SK-N-SH (cell line): ENCODE measurements around the gene SLC49A3.

Source experiments
- EP300 ChIP-seq, 2 experiments: IDR thresholded peaks; 2 replicates each; pipeline versions ENCODE4 v1.4.0 to v1.6.1; 2012; ENCODE audit warnings: borderline replicate concordance in 1 of 2, low read depth in 1 of 2, low read length in 1 of 2
- POLR2AphosphoS5 ChIP-seq: IDR thresholded peaks from 2 replicates; pipeline ENCODE4 v1.6.1; 2012; ENCODE audit warnings: low read depth, low read length
- SIN3A ChIP-seq: IDR thresholded peaks from 2 replicates; pipeline ENCODE4 v1.6.1; 2012; ENCODE audit warnings: low read depth, mild to moderate bottlenecking, low read length, moderate library complexity, borderline replicate concordance
- TF ChIP-seq, protein P1 (sequence below): IDR thresholded peaks from 2 replicates; pipeline ENCODE4 v1.6.1; 2012; ENCODE audit warnings: mild to moderate bottlenecking, low read depth, low read length, moderate library complexity
- TF ChIP-seq, protein P2 (sequence below): fragments of 200-600 bp; sonication (generic); IDR thresholded peaks from 2 replicates; pipeline ENCODE4 v1.6.1; 2017; ENCODE audit warnings: antibody characterized with exemption, mild to moderate bottlenecking, moderate library complexity
- TF ChIP-seq, protein P3 (sequence below): IDR thresholded peaks from 2 replicates; pipeline ENCODE4 v1.4.0; 2012; ENCODE audit warnings: low read depth, borderline replicate concordance

DNA sequence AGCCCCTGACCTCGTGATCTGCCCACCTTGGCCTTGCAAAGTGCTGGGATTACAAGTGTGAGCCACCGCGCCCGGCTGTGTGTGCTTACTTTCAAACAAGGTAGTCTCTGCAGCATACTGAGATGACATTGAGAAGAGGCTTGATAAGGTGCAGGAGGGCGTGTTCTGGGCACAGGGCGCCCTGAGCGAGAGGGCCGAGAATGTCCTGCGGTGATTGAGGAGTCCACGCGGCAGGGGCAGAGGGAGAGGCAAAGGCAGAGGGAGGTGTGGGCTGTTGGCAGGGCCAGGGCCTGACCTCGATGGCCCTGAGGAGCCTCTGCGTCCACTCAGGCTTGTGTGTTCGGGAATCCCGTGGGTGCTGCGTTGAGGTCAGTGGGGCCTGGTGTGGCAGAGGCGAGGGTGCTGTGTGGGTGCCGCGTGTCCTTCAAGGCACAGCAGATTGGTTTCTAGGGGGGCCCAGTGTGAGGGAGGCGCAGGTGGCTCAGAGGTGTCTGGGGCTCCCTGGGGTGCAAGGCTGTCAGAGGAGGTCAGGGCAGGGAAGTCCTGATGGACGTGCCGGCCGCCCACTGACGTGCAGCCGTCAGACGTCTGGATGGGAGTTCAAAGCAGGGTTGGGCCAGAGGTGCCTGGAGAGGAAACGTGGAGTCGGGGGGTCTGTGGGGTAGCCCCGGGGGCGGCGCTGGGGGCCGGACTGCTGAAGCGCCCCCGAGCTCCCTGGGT lies 28.8 kb upstream of the SLC49A3 start:
- TF ChIP-seq, protein P1, sequence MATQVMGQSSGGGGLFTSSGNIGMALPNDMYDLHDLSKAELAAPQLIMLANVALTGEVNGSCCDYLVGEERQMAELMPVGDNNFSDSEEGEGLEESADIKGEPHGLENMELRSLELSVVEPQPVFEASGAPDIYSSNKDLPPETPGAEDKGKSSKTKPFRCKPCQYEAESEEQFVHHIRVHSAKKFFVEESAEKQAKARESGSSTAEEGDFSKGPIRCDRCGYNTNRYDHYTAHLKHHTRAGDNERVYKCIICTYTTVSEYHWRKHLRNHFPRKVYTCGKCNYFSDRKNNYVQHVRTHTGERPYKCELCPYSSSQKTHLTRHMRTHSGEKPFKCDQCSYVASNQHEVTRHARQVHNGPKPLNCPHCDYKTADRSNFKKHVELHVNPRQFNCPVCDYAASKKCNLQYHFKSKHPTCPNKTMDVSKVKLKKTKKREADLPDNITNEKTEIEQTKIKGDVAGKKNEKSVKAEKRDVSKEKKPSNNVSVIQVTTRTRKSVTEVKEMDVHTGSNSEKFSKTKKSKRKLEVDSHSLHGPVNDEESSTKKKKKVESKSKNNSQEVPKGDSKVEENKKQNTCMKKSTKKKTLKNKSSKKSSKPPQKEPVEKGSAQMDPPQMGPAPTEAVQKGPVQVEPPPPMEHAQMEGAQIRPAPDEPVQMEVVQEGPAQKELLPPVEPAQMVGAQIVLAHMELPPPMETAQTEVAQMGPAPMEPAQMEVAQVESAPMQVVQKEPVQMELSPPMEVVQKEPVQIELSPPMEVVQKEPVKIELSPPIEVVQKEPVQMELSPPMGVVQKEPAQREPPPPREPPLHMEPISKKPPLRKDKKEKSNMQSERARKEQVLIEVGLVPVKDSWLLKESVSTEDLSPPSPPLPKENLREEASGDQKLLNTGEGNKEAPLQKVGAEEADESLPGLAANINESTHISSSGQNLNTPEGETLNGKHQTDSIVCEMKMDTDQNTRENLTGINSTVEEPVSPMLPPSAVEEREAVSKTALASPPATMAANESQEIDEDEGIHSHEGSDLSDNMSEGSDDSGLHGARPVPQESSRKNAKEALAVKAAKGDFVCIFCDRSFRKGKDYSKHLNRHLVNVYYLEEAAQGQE, result no peak
- TF ChIP-seq, protein P2, sequence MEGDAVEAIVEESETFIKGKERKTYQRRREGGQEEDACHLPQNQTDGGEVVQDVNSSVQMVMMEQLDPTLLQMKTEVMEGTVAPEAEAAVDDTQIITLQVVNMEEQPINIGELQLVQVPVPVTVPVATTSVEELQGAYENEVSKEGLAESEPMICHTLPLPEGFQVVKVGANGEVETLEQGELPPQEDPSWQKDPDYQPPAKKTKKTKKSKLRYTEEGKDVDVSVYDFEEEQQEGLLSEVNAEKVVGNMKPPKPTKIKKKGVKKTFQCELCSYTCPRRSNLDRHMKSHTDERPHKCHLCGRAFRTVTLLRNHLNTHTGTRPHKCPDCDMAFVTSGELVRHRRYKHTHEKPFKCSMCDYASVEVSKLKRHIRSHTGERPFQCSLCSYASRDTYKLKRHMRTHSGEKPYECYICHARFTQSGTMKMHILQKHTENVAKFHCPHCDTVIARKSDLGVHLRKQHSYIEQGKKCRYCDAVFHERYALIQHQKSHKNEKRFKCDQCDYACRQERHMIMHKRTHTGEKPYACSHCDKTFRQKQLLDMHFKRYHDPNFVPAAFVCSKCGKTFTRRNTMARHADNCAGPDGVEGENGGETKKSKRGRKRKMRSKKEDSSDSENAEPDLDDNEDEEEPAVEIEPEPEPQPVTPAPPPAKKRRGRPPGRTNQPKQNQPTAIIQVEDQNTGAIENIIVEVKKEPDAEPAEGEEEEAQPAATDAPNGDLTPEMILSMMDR, result no peak
- TF ChIP-seq, protein P3, sequence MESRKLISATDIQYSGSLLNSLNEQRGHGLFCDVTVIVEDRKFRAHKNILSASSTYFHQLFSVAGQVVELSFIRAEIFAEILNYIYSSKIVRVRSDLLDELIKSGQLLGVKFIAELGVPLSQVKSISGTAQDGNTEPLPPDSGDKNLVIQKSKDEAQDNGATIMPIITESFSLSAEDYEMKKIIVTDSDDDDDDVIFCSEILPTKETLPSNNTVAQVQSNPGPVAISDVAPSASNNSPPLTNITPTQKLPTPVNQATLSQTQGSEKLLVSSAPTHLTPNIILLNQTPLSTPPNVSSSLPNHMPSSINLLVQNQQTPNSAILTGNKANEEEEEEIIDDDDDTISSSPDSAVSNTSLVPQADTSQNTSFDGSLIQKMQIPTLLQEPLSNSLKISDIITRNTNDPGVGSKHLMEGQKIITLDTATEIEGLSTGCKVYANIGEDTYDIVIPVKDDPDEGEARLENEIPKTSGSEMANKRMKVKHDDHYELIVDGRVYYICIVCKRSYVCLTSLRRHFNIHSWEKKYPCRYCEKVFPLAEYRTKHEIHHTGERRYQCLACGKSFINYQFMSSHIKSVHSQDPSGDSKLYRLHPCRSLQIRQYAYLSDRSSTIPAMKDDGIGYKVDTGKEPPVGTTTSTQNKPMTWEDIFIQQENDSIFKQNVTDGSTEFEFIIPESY, result no peak
- TF ChIP-seq EP300 (IDR thresholded peaks at IDR 0.05; ENCODE audit: borderline replicate concordance in 1 of 2, low read depth in 1 of 2, low read length in 1 of 2) (no peak), SIN3A (no peak), POLR2AphosphoS5 (no peak)
